ENCODE measurements around the gene SYT9. TPM values are rescaled to one million over a fixed set of nuclear protein-coding genes. Genes with fewer than 3 reads are reported as not detected.

SYT9 gene
- total and polyA plus RNA-seq, 2 of the 4 experiments (the other 2 are of a cell fraction): not detected

GRCh38 chr11:7262672-7263071 lies 11.0 kb downstream of the SYT9 start:
- H3K79me1 ChIP-seq (ENCODE audit: low read depth in 1 of 2, low read length in 2 of 2): no peaks in the 10 kb centered on the region
- no peaks in the 10 kb centered on the region for H3K9me1 ChIP-seq (ENCODE audit: insufficient read depth, low read length)
- H3K9ac ChIP-seq (ENCODE audit: low read depth, low read length): no peak overlapping the region
- intact Hi-C loops (cut with micrococcal nuclease) (no loop called here), in situ Hi-C loops (cut with MboI; ENCODE audit: low sequenced_read_pairs) (no loop called here), dilution Hi-C loops (cut with HindIII; ENCODE audit: low sequenced_read_pairs, unreplicated experiment) (no loop called here)
- no peak overlapping the region for H2AK5ac ChIP-seq (ENCODE audit: low read depth, low read length)
- no peak overlapping the region for H3K14ac ChIP-seq (replicated peaks; ENCODE audit: low read depth, low read length)
- no peak overlapping the region for H3K56ac ChIP-seq (ENCODE audit: extremely low read depth, insufficient read depth, low read length)
- no peak overlapping the region for H4K91ac ChIP-seq (ENCODE audit: insufficient read depth, low read depth, low read length)
- no peaks in the 10 kb centered on the region for H3K4me1 ChIP-seq (ENCODE audit: control insufficient read depth, insufficient read depth, low read length)
- H3K27me3 ChIP-seq (ENCODE audit: control insufficient read depth, insufficient read depth, low read length): no peaks in the 10 kb centered on the region
- no peak overlapping the region for H4K8ac ChIP-seq (ENCODE audit: low read depth in 2 of 2, low read length in 2 of 2)
- WGBS, 2 experiments (ENCODE audit: extremely low coverage in 2 of 2, insufficient read length in 1 of 2): no CpG with 5 or more reads among the region's 2 CpGs
- H2BK20ac ChIP-seq (ENCODE audit: low read depth, low read length): no peak overlapping the region
- ChIA-PET POLR2A (ENCODE audit: unreplicated experiment) (no interaction called here), CTCF (interaction anchor here (0.6 kb wide), 2 partner anchors 13 to 447 kb away, joined by 3 read pairs; no protein-coding TSS in a partner anchor)
- no peaks in the 10 kb centered on the region for H4K20me1 ChIP-seq (ENCODE audit: insufficient read depth, low read length)
- H2BK5ac ChIP-seq (ENCODE audit: low read depth, low read length, poor library complexity, severe bottlenecking): no peak overlapping the region
- H3K4ac ChIP-seq (ENCODE audit: low read depth, low read length): no peak overlapping the region
- H2AFZ ChIP-seq (replicated peaks; ENCODE audit: low read length, poor library complexity): no peak overlapping the region
- H3K9me3 ChIP-seq (ENCODE audit: control insufficient read depth, insufficient read depth, low read length): no peaks in the 10 kb centered on the region
- H3K18ac ChIP-seq (ENCODE audit: low read depth, low read length): no peak overlapping the region
- H3K4me2 ChIP-seq (ENCODE audit: low read depth, low read length): no peak overlapping the region
- H3K36me3 ChIP-seq (ENCODE audit: control insufficient read depth, insufficient read depth, low read length): no peaks in the 10 kb centered on the region
- no peak overlapping the region for H2BK120ac ChIP-seq (ENCODE audit: low read depth, low read length)
- no peak overlapping the region for H4K5ac ChIP-seq (ENCODE audit: low read depth, low read length)
- H3K27ac ChIP-seq (ENCODE audit: insufficient read depth, low read length): no peak overlapping the region
- BruUV-seq (replicated peaks): no TSS peak
- no peak for ATAC-seq (ENCODE audit: low read depth)
- no peak for DNase-seq
- H3K23ac ChIP-seq (ENCODE audit: low read depth, low read length): no peak overlapping the region
- TF ChIP-seq BHLHE40 (IDR thresholded peaks at IDR 0.05; ENCODE audit: low read depth, low read length): no peak
- TF ChIP-seq CEBPB (IDR thresholded peaks at IDR 0.05; ENCODE audit: low read depth, low read length): no peak
- TF ChIP-seq MAFK (IDR thresholded peaks at IDR 0.05; ENCODE audit: low read depth, low read length): peak; percentile 44
- H2AK9ac ChIP-seq (replicated peaks; ENCODE audit: low read depth, low read length, poor library complexity): no peak overlapping the region
- no peak overlapping the region for H3K4me3 ChIP-seq (ENCODE audit: insufficient read depth, low read depth, low read length)
- H2BK15ac ChIP-seq (ENCODE audit: low read depth, low read length): no peak overlapping the region
